ENCODE measurements around the gene CACNG4. TPM values are rescaled to one million over a fixed set of nuclear protein-coding genes. Genes with fewer than 3 reads are reported as not detected.

Gene CACNG4
- polyA plus RNA-seq, 1 donor from 2014 or later, result 32.9 TPM

GRCh38 chr17:66989076-66989475 is 24.6 kb downstream of the CACNG4 start:
- Histone ChIP-seq H3K27me3 (ENCODE audit: insufficient read depth, low read depth, low read length) (no peaks in the 10 kb centered on the region), H4K20me1 (ENCODE audit: insufficient read depth) (no peaks in the 10 kb centered on the region), H3K36me3 (ENCODE audit: insufficient read depth, low read length) (peaks cover 14% of the 10 kb centered on the region)

GRCh38 chr17:66989579-66989978 is 25.1 kb downstream of the CACNG4 start:
- Histone ChIP-seq H3K9me2 (ENCODE audit: insufficient read depth, low read length) (no peaks in the 10 kb centered on the region), H3K79me2 (replicated peaks; ENCODE audit: insufficient read depth, low read length) (no peaks in the 10 kb centered on the region), H3K9ac (ENCODE audit: low read length) (no peak overlapping the region), H3K27me3 (ENCODE audit: insufficient read depth, low read depth, low read length) (no peaks in the 10 kb centered on the region), H3K4me3 (ENCODE audit: low read length) (no peak overlapping the region), H3K4me2 (ENCODE audit: low read length) (no peak overlapping the region), H3K9me3 (ENCODE audit: low read length) (no peaks in the 10 kb centered on the region), H3F3A (ENCODE audit: insufficient read depth, low read length, poor library complexity, severe bottlenecking) (no peaks in the 10 kb centered on the region), H3K36me3 (ENCODE audit: insufficient read depth, low read length) (peaks cover 11% of the 10 kb centered on the region), H2AFZ (ENCODE audit: low read depth, low read length) (no peak overlapping the region), H3K27ac (ENCODE audit: low read length) (no peak overlapping the region), H4K20me1 (ENCODE audit: insufficient read depth) (no peaks in the 10 kb centered on the region)
- TF ChIP-seq MXI1 (conservative IDR thresholded peaks at IDR 0.05; ENCODE audit: poor library complexity, severe bottlenecking) (no peak), RAD21 (conservative IDR thresholded peaks at IDR 0.05) (no peak), CTCF (IDR thresholded peaks at IDR 0.05; ENCODE audit: poor library complexity, severe bottlenecking) (no peak)

More at GRCh38 chr17:66989076-66989475, 24.6 kb downstream of the CACNG4 start:
- TF ChIP-seq POLR2AphosphoS5 (IDR thresholded peaks at IDR 0.05), result no peak
- no peak for TF ChIP-seq RAD21 (conservative IDR thresholded peaks at IDR 0.05)
- TF ChIP-seq EZH2 (IDR thresholded peaks at IDR 0.05; ENCODE audit: borderline replicate concordance, insufficient read depth, low read length, poor library complexity, severe bottlenecking), result no peak
- TF ChIP-seq TAF1 (IDR thresholded peaks at IDR 0.05; ENCODE audit: low read depth), result no peak
- TF ChIP-seq EP300 (conservative IDR thresholded peaks at IDR 0.05; ENCODE audit: poor library complexity, severe bottlenecking), result no peak
- no peak for TF ChIP-seq MXI1 (conservative IDR thresholded peaks at IDR 0.05; ENCODE audit: poor library complexity, severe bottlenecking)
- no peak for TF ChIP-seq SMC3 (conservative IDR thresholded peaks at IDR 0.05; ENCODE audit: poor library complexity)
- no peak for TF ChIP-seq REST (IDR thresholded peaks at IDR 0.05; ENCODE audit: borderline replicate concordance)
- TF ChIP-seq CTCF (IDR thresholded peaks at IDR 0.05; ENCODE audit: poor library complexity, severe bottlenecking), result no peak
- H3K27ac ChIP-seq (ENCODE audit: low read length), result no peak overlapping the region
- H3F3A ChIP-seq (ENCODE audit: insufficient read depth, low read length, poor library complexity, severe bottlenecking), result no peaks in the 10 kb centered on the region
- no peaks in the 10 kb centered on the region for H3K79me2 ChIP-seq (replicated peaks; ENCODE audit: insufficient read depth, low read length)
- no peak overlapping the region for H3K4me2 ChIP-seq (ENCODE audit: low read length)
- H3K4me3 ChIP-seq (ENCODE audit: low read length), result no peak overlapping the region
- no peaks in the 10 kb centered on the region for H3K9me3 ChIP-seq (ENCODE audit: low read length)
- no peak overlapping the region for H3K9ac ChIP-seq (ENCODE audit: low read length)
- H3K9me2 ChIP-seq (ENCODE audit: insufficient read depth, low read length), result no peaks in the 10 kb centered on the region
- no peak overlapping the region for H2AFZ ChIP-seq (ENCODE audit: low read depth, low read length)

Data from neural cell (in vitro differentiated cells).